Suprapubic skin (tissue), 4 donors: Measurements from ENCODE around the gene DISC1.

Source experiments
- CTCF ChIP-seq, 2 donors: fragments of 200-600 bp in 1 of 2; fragments of 450-650 bp in 1 of 2; sonication (generic) in 1 of 2; IDR thresholded peaks; one replicate each; pipeline ENCODE4 v1.5.1; 2016 to 2019; ENCODE audit warnings: antibody characterized with exemption in 2 of 2, mild to moderate bottlenecking in 1 of 2, moderate library complexity in 1 of 2
- EP300 ChIP-seq: sonication (generic); formaldehyde crosslinking; IDR thresholded peaks from one replicate; pipeline ENCODE4 v1.6.1; 2017; ENCODE audit warnings: antibody characterized with exemption
- POLR2A ChIP-seq, 2 donors: fragments of 450-650 bp; IDR thresholded peaks; one replicate each; pipeline ENCODE4 v1.6.1; 2017; ENCODE audit warnings: antibody characterized with exemption in 2 of 2, mild to moderate bottlenecking in 2 of 2, moderate library complexity in 2 of 2
- POLR2AphosphoS5 ChIP-seq, 3 donors: sonication (generic); formaldehyde crosslinking; IDR thresholded peaks; one replicate each; pipeline ENCODE4 v1.6.1; 2017; ENCODE audit warnings: antibody characterized with exemption in 3 of 3

- no peak for TF ChIP-seq POLR2A (IDR thresholded peaks at IDR 0.05)
- TF ChIP-seq CTCF (IDR thresholded peaks at IDR 0.05) = no peak
- TF ChIP-seq POLR2AphosphoS5 (IDR thresholded peaks at IDR 0.05) = no peak
- no peak for TF ChIP-seq EP300
These were observed 392.4 kb downstream of the DISC1 start for GRCh38 chr1:232019026-232019340.
